ENCODE results near the gene ALG3. TPM values are rescaled to one million over a fixed set of nuclear protein-coding genes. Genes with fewer than 3 reads are reported as not detected.
A peak's percentile ranks its signal among the peaks of the same experiment; 100 is the strongest.

Gene ALG3
- total and polyA plus RNA-seq, 9 of the 15 experiments (the other 6 are each of a cell fraction or from before 2014, with no cell fraction given): 37.5 to 107 (median 80.1) TPM

DNA sequence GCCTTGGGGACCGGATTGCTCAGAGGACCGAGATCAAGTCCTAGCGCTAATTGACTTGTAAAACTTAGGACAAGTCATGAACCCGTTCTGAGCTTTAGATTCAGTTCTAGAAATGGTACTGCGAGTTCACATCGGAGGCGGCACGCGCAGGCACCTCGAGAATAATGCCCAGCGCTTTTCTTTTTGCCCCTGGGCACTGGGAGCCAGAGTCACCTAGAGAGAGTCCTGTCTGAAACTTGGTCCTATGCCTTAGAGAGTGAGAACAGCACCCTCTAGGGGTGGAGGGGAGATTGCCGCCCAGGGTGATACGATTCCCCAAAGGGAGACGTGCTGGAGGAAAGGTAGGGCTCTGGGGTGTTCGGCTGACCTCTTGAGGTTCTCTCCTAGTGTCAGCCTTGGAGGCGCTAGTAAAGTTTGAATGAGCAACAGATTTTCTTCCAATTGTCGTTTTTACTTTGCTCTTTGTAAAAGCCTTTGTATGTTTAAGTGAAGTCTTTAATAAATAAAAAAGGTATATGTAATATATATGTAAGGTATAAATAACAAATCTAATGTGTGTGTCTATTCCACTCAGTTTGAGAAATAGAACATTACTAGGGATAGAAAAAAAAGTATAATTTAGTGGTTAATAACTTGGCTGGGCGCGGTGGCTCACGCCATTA lies 1.5 kb upstream of the ALG3 start (continued):
- TF ChIP-seq, protein P1, sequence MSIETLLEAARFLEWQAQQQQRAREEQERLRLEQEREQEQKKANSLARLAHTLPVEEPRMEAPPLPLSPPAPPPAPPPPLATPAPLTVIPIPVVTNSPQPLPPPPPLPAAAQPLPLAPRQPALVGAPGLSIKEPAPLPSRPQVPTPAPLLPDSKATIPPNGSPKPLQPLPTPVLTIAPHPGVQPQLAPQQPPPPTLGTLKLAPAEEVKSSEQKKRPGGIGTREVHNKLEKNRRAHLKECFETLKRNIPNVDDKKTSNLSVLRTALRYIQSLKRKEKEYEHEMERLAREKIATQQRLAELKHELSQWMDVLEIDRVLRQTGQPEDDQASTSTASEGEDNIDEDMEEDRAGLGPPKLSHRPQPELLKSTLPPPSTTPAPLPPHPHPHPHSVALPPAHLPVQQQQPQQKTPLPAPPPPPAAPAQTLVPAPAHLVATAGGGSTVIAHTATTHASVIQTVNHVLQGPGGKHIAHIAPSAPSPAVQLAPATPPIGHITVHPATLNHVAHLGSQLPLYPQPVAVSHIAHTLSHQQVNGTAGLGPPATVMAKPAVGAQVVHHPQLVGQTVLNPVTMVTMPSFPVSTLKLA (conservative IDR thresholded peaks at IDR 0.05): no peak
- TF ChIP-seq, protein P2, sequence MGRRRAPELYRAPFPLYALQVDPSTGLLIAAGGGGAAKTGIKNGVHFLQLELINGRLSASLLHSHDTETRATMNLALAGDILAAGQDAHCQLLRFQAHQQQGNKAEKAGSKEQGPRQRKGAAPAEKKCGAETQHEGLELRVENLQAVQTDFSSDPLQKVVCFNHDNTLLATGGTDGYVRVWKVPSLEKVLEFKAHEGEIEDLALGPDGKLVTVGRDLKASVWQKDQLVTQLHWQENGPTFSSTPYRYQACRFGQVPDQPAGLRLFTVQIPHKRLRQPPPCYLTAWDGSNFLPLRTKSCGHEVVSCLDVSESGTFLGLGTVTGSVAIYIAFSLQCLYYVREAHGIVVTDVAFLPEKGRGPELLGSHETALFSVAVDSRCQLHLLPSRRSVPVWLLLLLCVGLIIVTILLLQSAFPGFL (CRISPR knock-in tag; IDR thresholded peaks at IDR 0.05): no peak
- TF ChIP-seq, protein P3, sequence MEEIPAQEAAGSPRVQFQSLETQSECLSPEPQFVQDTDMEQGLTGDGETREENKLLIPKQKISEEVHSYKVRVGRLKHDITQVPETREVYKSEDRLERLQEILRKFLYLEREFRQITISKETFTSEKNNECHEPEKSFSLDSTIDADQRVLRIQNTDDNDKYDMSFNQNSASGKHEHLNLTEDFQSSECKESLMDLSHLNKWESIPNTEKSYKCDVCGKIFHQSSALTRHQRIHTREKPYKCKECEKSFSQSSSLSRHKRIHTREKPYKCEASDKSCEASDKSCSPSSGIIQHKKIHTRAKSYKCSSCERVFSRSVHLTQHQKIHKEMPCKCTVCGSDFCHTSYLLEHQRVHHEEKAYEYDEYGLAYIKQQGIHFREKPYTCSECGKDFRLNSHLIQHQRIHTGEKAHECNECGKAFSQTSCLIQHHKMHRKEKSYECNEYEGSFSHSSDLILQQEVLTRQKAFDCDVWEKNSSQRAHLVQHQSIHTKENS (CRISPR knock-in tag; IDR thresholded peaks at IDR 0.05): no peak
- TF ChIP-seq, protein P4, sequence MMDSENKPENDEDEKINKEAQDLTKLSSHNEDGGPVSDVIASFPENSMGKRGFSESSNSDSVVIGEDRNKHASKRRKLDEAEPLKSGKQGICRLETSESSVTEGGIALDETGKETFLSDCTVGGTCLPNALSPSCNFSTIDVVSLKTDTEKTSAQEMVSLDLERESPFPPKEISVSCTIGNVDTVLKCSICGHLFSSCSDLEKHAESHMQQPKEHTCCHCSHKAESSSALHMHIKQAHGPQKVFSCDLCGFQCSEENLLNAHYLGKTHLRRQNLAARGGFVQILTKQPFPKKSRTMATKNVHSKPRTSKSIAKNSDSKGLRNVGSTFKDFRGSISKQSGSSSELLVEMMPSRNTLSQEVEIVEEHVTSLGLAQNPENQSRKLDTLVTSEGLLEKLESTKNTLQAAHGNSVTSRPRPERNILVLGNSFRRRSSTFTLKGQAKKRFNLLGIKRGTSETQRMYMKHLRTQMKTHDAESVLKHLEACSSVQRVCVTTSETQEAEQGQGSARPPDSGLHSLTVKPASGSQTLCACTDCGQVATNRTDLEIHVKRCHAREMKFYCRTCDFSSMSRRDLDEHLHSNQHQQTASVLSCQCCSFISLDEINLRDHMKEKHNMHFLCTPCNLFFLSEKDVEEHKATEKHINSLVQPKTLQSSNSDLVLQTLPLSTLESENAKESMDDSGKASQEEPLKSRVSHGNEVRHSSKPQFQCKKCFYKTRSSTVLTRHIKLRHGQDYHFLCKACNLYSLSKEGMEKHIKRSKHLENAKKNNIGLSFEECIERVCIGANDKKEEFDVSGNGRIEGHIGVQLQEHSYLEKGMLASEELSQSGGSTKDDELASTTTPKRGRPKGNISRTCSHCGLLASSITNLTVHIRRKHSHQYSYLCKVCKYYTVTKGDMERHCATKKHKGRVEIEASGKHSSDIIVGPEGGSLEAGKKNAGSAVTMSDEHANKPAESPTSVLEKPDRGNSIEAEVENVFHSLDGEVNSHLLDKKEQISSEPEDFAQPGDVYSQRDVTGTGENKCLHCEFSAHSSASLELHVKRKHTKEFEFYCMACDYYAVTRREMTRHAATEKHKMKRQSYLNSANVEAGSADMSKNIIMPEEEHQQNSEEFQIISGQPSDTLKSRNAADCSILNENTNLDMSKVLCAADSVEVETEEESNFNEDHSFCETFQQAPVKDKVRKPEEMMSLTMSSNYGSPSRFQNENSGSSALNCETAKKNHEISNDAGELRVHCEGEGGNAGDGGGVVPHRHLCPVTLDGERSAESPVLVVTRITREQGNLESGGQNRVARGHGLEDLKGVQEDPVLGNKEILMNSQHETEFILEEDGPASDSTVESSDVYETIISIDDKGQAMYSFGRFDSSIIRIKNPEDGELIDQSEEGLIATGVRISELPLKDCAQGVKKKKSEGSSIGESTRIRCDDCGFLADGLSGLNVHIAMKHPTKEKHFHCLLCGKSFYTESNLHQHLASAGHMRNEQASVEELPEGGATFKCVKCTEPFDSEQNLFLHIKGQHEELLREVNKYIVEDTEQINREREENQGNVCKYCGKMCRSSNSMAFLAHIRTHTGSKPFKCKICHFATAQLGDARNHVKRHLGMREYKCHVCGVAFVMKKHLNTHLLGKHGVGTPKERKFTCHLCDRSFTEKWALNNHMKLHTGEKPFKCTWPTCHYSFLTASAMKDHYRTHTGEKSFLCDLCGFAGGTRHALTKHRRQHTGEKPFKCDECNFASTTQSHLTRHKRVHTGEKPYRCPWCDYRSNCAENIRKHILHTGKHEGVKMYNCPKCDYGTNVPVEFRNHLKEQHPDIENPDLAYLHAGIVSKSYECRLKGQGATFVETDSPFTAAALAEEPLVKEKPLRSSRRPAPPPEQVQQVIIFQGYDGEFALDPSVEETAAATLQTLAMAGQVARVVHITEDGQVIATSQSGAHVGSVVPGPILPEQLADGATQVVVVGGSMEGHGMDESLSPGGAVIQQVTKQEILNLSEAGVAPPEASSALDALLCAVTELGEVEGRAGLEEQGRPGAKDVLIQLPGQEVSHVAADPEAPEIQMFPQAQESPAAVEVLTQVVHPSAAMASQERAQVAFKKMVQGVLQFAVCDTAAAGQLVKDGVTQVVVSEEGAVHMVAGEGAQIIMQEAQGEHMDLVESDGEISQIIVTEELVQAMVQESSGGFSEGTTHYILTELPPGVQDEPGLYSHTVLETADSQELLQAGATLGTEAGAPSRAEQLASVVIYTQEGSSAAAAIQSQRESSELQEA (IDR thresholded peaks at IDR 0.05; ENCODE audit: low read depth): no peak
- TF ChIP-seq, protein P5, sequence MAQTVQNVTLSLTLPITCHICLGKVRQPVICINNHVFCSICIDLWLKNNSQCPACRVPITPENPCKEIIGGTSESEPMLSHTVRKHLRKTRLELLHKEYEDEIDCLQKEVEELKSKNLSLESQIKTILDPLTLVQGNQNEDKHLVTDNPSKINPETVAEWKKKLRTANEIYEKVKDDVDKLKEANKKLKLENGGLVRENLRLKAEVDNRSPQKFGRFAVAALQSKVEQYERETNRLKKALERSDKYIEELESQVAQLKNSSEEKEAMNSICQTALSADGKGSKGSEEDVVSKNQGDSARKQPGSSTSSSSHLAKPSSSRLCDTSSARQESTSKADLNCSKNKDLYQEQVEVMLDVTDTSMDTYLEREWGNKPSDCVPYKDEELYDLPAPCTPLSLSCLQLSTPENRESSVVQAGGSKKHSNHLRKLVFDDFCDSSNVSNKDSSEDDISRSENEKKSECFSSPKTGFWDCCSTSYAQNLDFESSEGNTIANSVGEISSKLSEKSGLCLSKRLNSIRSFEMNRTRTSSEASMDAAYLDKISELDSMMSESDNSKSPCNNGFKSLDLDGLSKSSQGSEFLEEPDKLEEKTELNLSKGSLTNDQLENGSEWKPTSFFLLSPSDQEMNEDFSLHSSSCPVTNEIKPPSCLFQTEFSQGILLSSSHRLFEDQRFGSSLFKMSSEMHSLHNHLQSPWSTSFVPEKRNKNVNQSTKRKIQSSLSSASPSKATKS (CRISPR knock-in tag; IDR thresholded peaks at IDR 0.05): no peak
- TF ChIP-seq POLR2A (conservative IDR thresholded peaks at IDR 0.05) (no peak), SMARCB1 (IDR thresholded peaks at IDR 0.05; ENCODE audit: insufficient read length, low read depth) (no peak), POLR2AphosphoS5 (IDR thresholded peaks at IDR 0.05; ENCODE audit: control insufficient read depth, insufficient read depth, low read depth, low read length) (0 out of 2 replicates have a peak, but pooled peaks have one; percentile 46)
- TF ChIP-seq, protein P6, sequence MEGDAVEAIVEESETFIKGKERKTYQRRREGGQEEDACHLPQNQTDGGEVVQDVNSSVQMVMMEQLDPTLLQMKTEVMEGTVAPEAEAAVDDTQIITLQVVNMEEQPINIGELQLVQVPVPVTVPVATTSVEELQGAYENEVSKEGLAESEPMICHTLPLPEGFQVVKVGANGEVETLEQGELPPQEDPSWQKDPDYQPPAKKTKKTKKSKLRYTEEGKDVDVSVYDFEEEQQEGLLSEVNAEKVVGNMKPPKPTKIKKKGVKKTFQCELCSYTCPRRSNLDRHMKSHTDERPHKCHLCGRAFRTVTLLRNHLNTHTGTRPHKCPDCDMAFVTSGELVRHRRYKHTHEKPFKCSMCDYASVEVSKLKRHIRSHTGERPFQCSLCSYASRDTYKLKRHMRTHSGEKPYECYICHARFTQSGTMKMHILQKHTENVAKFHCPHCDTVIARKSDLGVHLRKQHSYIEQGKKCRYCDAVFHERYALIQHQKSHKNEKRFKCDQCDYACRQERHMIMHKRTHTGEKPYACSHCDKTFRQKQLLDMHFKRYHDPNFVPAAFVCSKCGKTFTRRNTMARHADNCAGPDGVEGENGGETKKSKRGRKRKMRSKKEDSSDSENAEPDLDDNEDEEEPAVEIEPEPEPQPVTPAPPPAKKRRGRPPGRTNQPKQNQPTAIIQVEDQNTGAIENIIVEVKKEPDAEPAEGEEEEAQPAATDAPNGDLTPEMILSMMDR (IDR thresholded peaks at IDR 0.05 in 2 of 3, conservative IDR thresholded peaks at IDR 0.05 in 1 of 3; ENCODE audit: insufficient read depth in 2 of 3, low read depth in 1 of 3, low read length in 3 of 3): peak; percentile 93 to 97 (median 97)

Data from K562 (cell line).